HEK293 (cell line): ENCODE data around the gene HOXB8.

Experiments
- CTCF ChIA-PET: fragments of 350-600 bp; formaldehyde crosslinking; extraction: SDS; loops from one replicate; lab custom pipeline; 2021; ENCODE audit warnings: antibody characterized with exemption; lab: Yijun Ruan, JAX
- POLR2A ChIA-PET: fragments of 300-600 bp; formaldehyde crosslinking; extraction: SDS; loops from one replicate; lab custom pipeline; 2020; ENCODE audit warnings: antibody characterized with exemption, inconsistent platforms; lab: Yijun Ruan, JAX
- H3K27ac ChIP-seq: fragments of 200-500 bp; sonication (Bioruptor generic); 2 replicates; pipeline ENCODE4 v1.5.1; 2014; ENCODE audit warnings: low read depth, low read length, control low read depth, inconsistent platforms; ENCODE audit errors: extremely low read depth
- H3K36me3 ChIP-seq, 2 experiments: fragments of 200-500 bp in 1 of 2; sonication (Bioruptor generic) in 1 of 2; 1 replicate in 1 of 2; 2 replicates in 1 of 2; pipeline ENCODE4 v1.5.1; 2014 to 2017; ENCODE audit warnings: inconsistent platforms in 2 of 2, low read length in 2 of 2; ENCODE audit not compliant: control insufficient read depth in 2 of 2, insufficient read depth in 1 of 2
- H3K4me1 ChIP-seq: fragments of 200-500 bp; sonication (Bioruptor generic); 2 replicates; pipeline ENCODE4 v1.5.1; 2014; ENCODE audit warnings: mild to moderate bottlenecking, low read length, inconsistent platforms; ENCODE audit not compliant: control insufficient read depth, insufficient read depth
- H3K4me3 ChIP-seq: 2 replicates; pipeline ENCODE4 v1.5.1; 2011; ENCODE audit warnings: low read depth, mild to moderate bottlenecking, control low read depth, low read length, moderate library complexity
- H3K9me3 ChIP-seq: fragments of 200-500 bp; sonication (Bioruptor generic); 2 replicates; pipeline ENCODE4 v1.5.1; 2014; ENCODE audit warnings: low read depth, low read length, inconsistent platforms; ENCODE audit not compliant: control insufficient read depth, insufficient read depth
- BCL11B ChIP-seq: fragments of 450-650 bp; formaldehyde crosslinking; IDR thresholded peaks from 2 replicates; pipeline ENCODE4 v1.5.1; 2016; ENCODE audit warnings: low read depth, missing biosample characterization, missing genetic modification characterization
- EGR2 ChIP-seq: fragments of 450-650 bp; formaldehyde crosslinking; IDR thresholded peaks from 2 replicates; pipeline ENCODE4 v1.5.1; 2016; ENCODE audit warnings: low read depth, missing biosample characterization, missing genetic modification characterization
- FEZF1 ChIP-seq: fragments of 450-650 bp; formaldehyde crosslinking; IDR thresholded peaks from 2 replicates; pipeline ENCODE4 v1.5.1; 2016; ENCODE audit warnings: missing biosample characterization, missing genetic modification characterization
- IKZF3 ChIP-seq: fragments of 450-650 bp; IDR thresholded peaks from 2 replicates; pipeline ENCODE4 v1.5.0; 2018; ENCODE audit warnings: missing biosample characterization, mild to moderate bottlenecking, missing genetic modification characterization, moderate library complexity
- KLF1 ChIP-seq: fragments of 450-650 bp; formaldehyde crosslinking; IDR thresholded peaks from 2 replicates; pipeline ENCODE4 v1.5.1; 2016; ENCODE audit warnings: missing biosample characterization, missing genetic modification characterization
- OVOL3 ChIP-seq: fragments of 450-650 bp; formaldehyde crosslinking; IDR thresholded peaks from 2 replicates; pipeline ENCODE4 v1.5.1; 2016; ENCODE audit warnings: missing biosample characterization, missing genetic modification characterization
- YY2 ChIP-seq: fragments of 450-650 bp; formaldehyde crosslinking; IDR thresholded peaks from 2 replicates; pipeline ENCODE4 v1.5.1; 2016; ENCODE audit warnings: missing biosample characterization, missing genetic modification characterization
- ZBTB17 ChIP-seq: fragments of 450-650 bp; formaldehyde crosslinking; IDR thresholded peaks from 2 replicates; pipeline ENCODE4 v1.5.1; 2016; ENCODE audit warnings: missing biosample characterization, missing genetic modification characterization
- ZEB2 ChIP-seq: fragments of 450-650 bp; formaldehyde crosslinking; IDR thresholded peaks from 2 replicates; pipeline ENCODE4 v1.5.1; 2016; ENCODE audit warnings: missing biosample characterization, missing genetic modification characterization
- ZFHX2 ChIP-seq: fragments of 450-650 bp; formaldehyde crosslinking; conservative IDR thresholded peaks from 2 replicates; pipeline ENCODE4 v1.5.1; 2016; ENCODE audit warnings: missing biosample characterization, missing genetic modification characterization
- ZFP37 ChIP-seq: fragments of 450-650 bp; formaldehyde crosslinking; IDR thresholded peaks from 2 replicates; pipeline ENCODE4 v1.5.1; 2016; ENCODE audit warnings: missing biosample characterization, missing genetic modification characterization
- ZNF10 ChIP-seq: fragments of 450-650 bp; formaldehyde crosslinking; IDR thresholded peaks from 2 replicates; pipeline ENCODE4 v1.5.1; 2017; ENCODE audit warnings: missing biosample characterization, missing genetic modification characterization
- ZNF202 ChIP-seq: fragments of 450-650 bp; formaldehyde crosslinking; IDR thresholded peaks from 2 replicates; pipeline ENCODE4 v1.5.1; 2016; ENCODE audit warnings: missing biosample characterization, missing genetic modification characterization, borderline replicate concordance
- ZNF280C ChIP-seq: fragments of 450-650 bp; formaldehyde crosslinking; IDR thresholded peaks from 2 replicates; pipeline ENCODE4 v1.5.1; 2016; ENCODE audit warnings: missing biosample characterization, missing genetic modification characterization
- ZNF600 ChIP-seq: fragments of 450-650 bp; formaldehyde crosslinking; IDR thresholded peaks from 2 replicates; pipeline ENCODE4 v1.5.1; 2016; ENCODE audit warnings: missing biosample characterization, missing genetic modification characterization
- ZNF645 ChIP-seq: fragments of 450-650 bp; formaldehyde crosslinking; IDR thresholded peaks from 2 replicates; pipeline ENCODE4; 2016; ENCODE audit warnings: missing biosample characterization, missing genetic modification characterization
- ZNF843 ChIP-seq: fragments of 450-650 bp; formaldehyde crosslinking; IDR thresholded peaks from 2 replicates; pipeline ENCODE4 v1.5.1; 2016; ENCODE audit warnings: missing biosample characterization, missing genetic modification characterization
- ZSCAN18 ChIP-seq: fragments of 450-650 bp; formaldehyde crosslinking; IDR thresholded peaks from 2 replicates; pipeline ENCODE4 v1.5.1; 2016; ENCODE audit warnings: missing biosample characterization, missing genetic modification characterization
- TF ChIP-seq, protein P1 (sequence below): fragments of 450-650 bp; formaldehyde crosslinking; IDR thresholded peaks from 2 replicates; pipeline ENCODE4 v1.5.1; 2016; ENCODE audit warnings: missing biosample characterization, missing genetic modification characterization

HOXB8 gene

DNA sequence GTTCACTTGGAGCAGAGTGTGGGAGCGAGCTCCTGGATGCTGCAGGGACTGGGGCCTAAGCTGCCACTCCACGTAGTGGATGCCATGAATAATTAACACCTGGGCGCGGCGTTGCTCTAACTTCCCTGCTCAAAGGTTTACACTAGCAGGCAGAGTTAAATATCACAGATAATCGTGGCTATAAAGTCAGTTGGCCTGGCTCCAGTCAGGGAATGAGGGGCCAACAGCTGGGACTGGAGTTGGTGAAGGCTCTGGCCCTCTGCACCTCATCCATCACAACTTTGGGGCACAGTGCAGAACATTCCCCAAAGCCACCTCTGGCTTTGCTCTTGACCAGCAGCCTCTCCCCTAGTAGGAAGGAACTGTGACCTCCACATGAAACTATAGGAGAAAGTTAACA is 47.9 kb downstream of the HOXB8 start:
- ChIA-PET CTCF (interaction anchor here (1.5 kb wide), 1 partner anchor 259 kb away, joined by 5 read pairs; no protein-coding TSS in a partner anchor), POLR2A (interaction anchor here (0.5 kb wide), 1 partner anchor 13 kb away, joined by 3 read pairs; no protein-coding TSS in a partner anchor)
- H3K36me3 ChIP-seq, result peaks cover 8 to 57% of the 10 kb centered on the region in 2 experiments
- H3K4me1 ChIP-seq, result peaks cover 92% of the 10 kb centered on the region
- TF ChIP-seq ZNF645 (tag by site-specific recombination) (no peak), BCL11B (tag by site-specific recombination) (no peak), ZNF843 (tag by site-specific recombination) (peak; percentile 40; the same call in 1 of the 2 replicates), FEZF1 (tag by site-specific recombination) (peak; percentile 58; the same call in 1 of the 2 replicates), KLF1 (tag by site-specific recombination) (peak; percentile 23; the same call in 1 of the 2 replicates), ZSCAN18 (tag by site-specific recombination) (no peak), OVOL3 (no peak), ZNF600 (tag by site-specific recombination) (peak; percentile 79), YY2 (no peak), ZNF10 (tag by site-specific recombination) (0 out of 2 replicates have a peak, but pooled peaks have one; percentile 15), IKZF3 (tag by site-specific recombination) (peak; percentile 40; the same call in 1 of the 2 replicates), ZEB2 (no peak), ZNF280C (tag by site-specific recombination) (no peak), ZBTB17 (peak; percentile 60; the same call in 1 of the 2 replicates)
- TF ChIP-seq, protein P1, sequence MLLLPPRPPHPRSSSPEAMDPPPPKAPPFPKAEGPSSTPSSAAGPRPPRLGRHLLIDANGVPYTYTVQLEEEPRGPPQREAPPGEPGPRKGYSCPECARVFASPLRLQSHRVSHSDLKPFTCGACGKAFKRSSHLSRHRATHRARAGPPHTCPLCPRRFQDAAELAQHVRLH, result no peak
- no peak overlapping the region for H3K4me3 ChIP-seq
- H3K27ac ChIP-seq, result peak overlapping the region; percentile 47
- H3K9me3 ChIP-seq, result no peaks in the 10 kb centered on the region

DNA sequence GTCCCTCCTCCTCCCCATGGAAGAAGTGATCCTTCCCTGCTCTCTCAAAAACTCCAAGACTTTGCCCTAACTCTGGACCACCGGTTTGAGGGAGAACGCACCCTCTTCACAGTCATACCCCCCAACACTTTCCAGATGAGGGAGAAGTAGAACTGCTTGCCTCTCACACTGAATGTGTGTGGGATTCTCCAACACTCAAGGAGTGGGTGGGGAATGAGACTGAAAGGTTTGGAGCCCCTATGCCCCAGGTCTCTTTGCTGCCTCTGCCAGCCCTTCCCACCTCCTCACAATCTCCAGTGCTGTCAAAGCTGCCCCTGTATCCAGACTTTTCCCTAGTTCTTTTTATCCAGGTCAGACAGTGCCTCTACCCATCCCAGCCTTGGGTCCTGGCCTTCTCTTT is 48.4 kb downstream of the HOXB8 start:
- ChIA-PET POLR2A (interaction anchor here (0.5 to 1.1 kb wide), 2 partner anchors 10 to 13 kb away, joined by 3 to 7 read pairs; no protein-coding TSS in a partner anchor), CTCF (interaction anchor here (0.7 kb wide), 1 partner anchor 214 kb away, joined by 3 read pairs; no protein-coding TSS in a partner anchor)
- Histone ChIP-seq H3K4me1 (peaks cover 92% of the 10 kb centered on the region), H3K4me3 (no peak overlapping the region), H3K36me3 (peaks cover 11 to 58% of the 10 kb centered on the region in 2 experiments), H3K9me3 (no peaks in the 10 kb centered on the region), H3K27ac (peak overlapping the region; percentile 47)
- TF ChIP-seq ZFHX2 (tag by site-specific recombination), result peak; percentile 88
- no peak for TF ChIP-seq ZNF202 (tag by site-specific recombination)
- TF ChIP-seq ZFP37 (tag by site-specific recombination), result no peak
- TF ChIP-seq EGR2 (tag by site-specific recombination), result peak; percentile 71
